Measurements from ENCODE around the gene RABGAP1.

DNA sequence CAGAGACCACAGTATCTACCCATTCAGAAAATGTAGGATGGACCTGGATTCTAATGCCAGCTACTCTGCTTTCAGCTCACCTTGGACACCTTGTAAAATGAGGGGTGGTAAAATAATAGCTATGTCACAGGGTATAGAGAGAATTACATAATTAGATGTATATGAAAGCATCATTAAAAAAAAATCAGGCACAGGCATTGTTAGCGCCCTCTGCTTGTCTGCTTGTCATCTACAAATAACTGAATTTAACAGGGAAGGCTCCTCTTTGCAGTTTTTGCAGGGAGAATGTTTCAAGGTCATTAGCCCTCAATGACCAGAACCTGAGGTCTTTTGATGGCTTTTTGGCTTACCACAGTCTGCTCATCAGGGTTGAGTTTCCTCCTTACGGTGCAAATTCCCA is 150.6 kb downstream of the RABGAP1 start:
- TF ChIP-seq CTCF (IDR thresholded peaks at IDR 0.05) (peak; percentile 41), RCOR1 (IDR thresholded peaks at IDR 0.05; ENCODE audit: low read length) (no peak), NRF1 (IDR thresholded peaks at IDR 0.05; ENCODE audit: low read depth, low read length) (no peak), YY1 (IDR thresholded peaks at IDR 0.05; ENCODE audit: low read depth) (no peak), FOSL2 (IDR thresholded peaks at IDR 0.05; ENCODE audit: borderline replicate concordance, low read depth) (no peak), TAF1 (IDR thresholded peaks at IDR 0.05; ENCODE audit: borderline replicate concordance, low read depth, low read length) (no peak), POLR2AphosphoS5 (IDR thresholded peaks at IDR 0.05; ENCODE audit: low read depth, low read length) (no peak), TCF12 (IDR thresholded peaks at IDR 0.05) (no peak), CHD2 (IDR thresholded peaks at IDR 0.05; ENCODE audit: low read length, partially characterized antibody) (no peak), JUND (IDR thresholded peaks at IDR 0.05) (no peak), EP300 (IDR thresholded peaks at IDR 0.05; ENCODE audit: borderline replicate concordance in 1 of 2, low read depth in 1 of 2, low read length in 1 of 2) (no peak), NFIC (IDR thresholded peaks at IDR 0.05; ENCODE audit: borderline replicate concordance) (no peak), SIN3A (IDR thresholded peaks at IDR 0.05; ENCODE audit: borderline replicate concordance, low read depth, low read length) (no peak)
- TF ChIP-seq, protein P1, sequence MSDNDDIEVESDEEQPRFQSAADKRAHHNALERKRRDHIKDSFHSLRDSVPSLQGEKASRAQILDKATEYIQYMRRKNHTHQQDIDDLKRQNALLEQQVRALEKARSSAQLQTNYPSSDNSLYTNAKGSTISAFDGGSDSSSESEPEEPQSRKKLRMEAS (IDR thresholded peaks at IDR 0.05; ENCODE audit: low read depth): no peak
